HG02885 (cell line): ENCODE measurements around the gene ESYT1.
"Not testable (repeated sequence)": the region's sequence is repeated elsewhere in the genome, so short reads cannot be mapped to it uniquely, and the experiment has no call there.

Source experiments
- ATAC-seq: cut with Tn5 transposase; IDR thresholded peaks from one replicate; pipeline ENCODE4 v1.9.1; 2021; ENCODE audit warnings: mild to moderate bottlenecking; ENCODE audit not compliant: unreplicated experiment, poor library complexity

ESYT1 gene

GRCh38 chr12:56103823-56104108, 24.3 kb upstream of the ESYT1 start:
- ATAC-seq: no peak

GRCh38 chr12:56104109-56104814, 23.8 kb upstream of the ESYT1 start, which contains the start of gene PA2G4:
PA2G4 (plus strand) TSS chr12:56104559; CDS start chr12:56104738, 179 bp downstream.
- ATAC-seq: peak; percentile 93

- peak; percentile 22 for ATAC-seq
Measured at GRCh38 chr12:56104815-56105608, 23.1 kb upstream of the ESYT1 start.

- no peak for ATAC-seq
Measured at GRCh38 chr12:56105609-56105902, 22.5 kb upstream of the ESYT1 start.

- no peak for ATAC-seq
Measured at GRCh38 chr12:56107242-56107641, 20.8 kb upstream of the ESYT1 start.

GRCh38 chr12:56110571-56110970, 17.5 kb upstream of the ESYT1 start:
- ATAC-seq: no peak

- no peak for ATAC-seq
Measured at GRCh38 chr12:56114084-56114483, 14.0 kb upstream of the ESYT1 start.

- no peak for ATAC-seq
Measured at GRCh38 chr12:56115329-56115728, 12.7 kb upstream of the ESYT1 start.

GRCh38 chr12:56116267-56117081, 11.6 kb upstream of the ESYT1 start, which contains the start of gene RPL41:
RPL41 (plus strand) TSS chr12:56116633.
- peak; percentile 46 for ATAC-seq

- not testable (repeated sequence) for ATAC-seq
Measured at GRCh38 chr12:56117082-56117706, 10.9 kb upstream of the ESYT1 start.

GRCh38 chr12:56117778-56118687, 10.0 kb upstream of the ESYT1 start, which contains the start of gene ZC3H10:
ZC3H10 (plus strand) TSS chr12:56118266; CDS start chr12:56120563, 2,297 bp downstream.
- ATAC-seq: peak; percentile 82

- no peak for ATAC-seq
Measured at GRCh38 chr12:56118688-56119357, 9.2 kb upstream of the ESYT1 start.

GRCh38 chr12:56119361-56119796, 8.7 kb upstream of the ESYT1 start:
- ATAC-seq: no peak

- ATAC-seq: no peak
Measured at GRCh38 chr12:56120158-56120846, 7.8 kb upstream of the ESYT1 start.

GRCh38 chr12:56121204-56121870, 6.7 kb upstream of the ESYT1 start:
- no peak for ATAC-seq

GRCh38 chr12:56122637-56123036, 5.4 kb upstream of the ESYT1 start:
- ATAC-seq: no peak

- no peak for ATAC-seq
Measured at GRCh38 chr12:56124133-56124532, 3.9 kb upstream of the ESYT1 start.

GRCh38 chr12:56126732-56127239, 1.3 kb upstream of the ESYT1 start:
- ATAC-seq: no peak
